ENCODE measurements around the gene STAG2.

DNA sequence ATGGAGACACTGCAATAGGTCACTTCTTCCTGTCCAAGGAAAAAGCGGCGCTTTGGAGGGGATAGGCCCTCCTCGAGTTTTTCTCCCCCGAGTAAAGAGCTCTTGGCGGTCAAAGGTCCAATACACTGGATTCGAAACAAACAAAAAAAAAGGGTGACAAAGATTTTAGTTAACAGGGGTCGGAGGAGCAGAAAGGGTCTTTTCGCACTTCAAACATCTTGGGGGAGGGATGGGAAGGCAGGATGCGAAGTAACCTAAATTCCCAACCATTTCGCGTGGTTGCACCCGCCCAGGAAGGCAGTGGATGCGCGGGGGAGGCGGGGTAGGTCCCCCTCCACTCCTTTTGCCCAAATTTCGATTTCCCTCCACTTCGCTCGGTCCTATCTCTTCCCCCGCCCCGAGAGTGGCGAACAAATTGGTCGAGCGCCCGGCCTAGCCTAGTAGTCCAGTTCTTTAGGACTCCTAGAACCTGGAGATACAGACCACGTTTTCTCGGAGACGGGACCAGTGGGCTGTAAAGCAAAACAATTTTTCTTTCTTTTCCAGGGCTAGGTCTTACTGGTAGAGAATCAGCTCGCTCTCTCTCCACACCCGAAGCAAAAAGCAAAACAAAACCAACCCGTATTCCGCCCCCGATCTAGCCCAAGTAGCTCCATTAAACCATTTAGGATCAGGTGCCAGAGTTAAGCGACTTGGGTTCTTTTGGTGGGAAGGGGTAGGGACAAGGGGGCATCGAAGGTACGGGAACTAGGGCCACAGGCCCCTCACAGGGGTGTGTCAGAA lies 2.0 kb upstream of the STAG2 start:
- no peak for TF ChIP-seq ZBTB7A (tag by site-specific recombination; IDR thresholded peaks at IDR 0.05; ENCODE audit: low read depth)
- TF ChIP-seq, protein P1, sequence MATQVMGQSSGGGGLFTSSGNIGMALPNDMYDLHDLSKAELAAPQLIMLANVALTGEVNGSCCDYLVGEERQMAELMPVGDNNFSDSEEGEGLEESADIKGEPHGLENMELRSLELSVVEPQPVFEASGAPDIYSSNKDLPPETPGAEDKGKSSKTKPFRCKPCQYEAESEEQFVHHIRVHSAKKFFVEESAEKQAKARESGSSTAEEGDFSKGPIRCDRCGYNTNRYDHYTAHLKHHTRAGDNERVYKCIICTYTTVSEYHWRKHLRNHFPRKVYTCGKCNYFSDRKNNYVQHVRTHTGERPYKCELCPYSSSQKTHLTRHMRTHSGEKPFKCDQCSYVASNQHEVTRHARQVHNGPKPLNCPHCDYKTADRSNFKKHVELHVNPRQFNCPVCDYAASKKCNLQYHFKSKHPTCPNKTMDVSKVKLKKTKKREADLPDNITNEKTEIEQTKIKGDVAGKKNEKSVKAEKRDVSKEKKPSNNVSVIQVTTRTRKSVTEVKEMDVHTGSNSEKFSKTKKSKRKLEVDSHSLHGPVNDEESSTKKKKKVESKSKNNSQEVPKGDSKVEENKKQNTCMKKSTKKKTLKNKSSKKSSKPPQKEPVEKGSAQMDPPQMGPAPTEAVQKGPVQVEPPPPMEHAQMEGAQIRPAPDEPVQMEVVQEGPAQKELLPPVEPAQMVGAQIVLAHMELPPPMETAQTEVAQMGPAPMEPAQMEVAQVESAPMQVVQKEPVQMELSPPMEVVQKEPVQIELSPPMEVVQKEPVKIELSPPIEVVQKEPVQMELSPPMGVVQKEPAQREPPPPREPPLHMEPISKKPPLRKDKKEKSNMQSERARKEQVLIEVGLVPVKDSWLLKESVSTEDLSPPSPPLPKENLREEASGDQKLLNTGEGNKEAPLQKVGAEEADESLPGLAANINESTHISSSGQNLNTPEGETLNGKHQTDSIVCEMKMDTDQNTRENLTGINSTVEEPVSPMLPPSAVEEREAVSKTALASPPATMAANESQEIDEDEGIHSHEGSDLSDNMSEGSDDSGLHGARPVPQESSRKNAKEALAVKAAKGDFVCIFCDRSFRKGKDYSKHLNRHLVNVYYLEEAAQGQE (tag by site-specific recombination; IDR thresholded peaks at IDR 0.05): no peak
- no peak for TF ChIP-seq SETDB1 (IDR thresholded peaks at IDR 0.05; ENCODE audit: insufficient read length, low read length)
- TF ChIP-seq, protein P2, sequence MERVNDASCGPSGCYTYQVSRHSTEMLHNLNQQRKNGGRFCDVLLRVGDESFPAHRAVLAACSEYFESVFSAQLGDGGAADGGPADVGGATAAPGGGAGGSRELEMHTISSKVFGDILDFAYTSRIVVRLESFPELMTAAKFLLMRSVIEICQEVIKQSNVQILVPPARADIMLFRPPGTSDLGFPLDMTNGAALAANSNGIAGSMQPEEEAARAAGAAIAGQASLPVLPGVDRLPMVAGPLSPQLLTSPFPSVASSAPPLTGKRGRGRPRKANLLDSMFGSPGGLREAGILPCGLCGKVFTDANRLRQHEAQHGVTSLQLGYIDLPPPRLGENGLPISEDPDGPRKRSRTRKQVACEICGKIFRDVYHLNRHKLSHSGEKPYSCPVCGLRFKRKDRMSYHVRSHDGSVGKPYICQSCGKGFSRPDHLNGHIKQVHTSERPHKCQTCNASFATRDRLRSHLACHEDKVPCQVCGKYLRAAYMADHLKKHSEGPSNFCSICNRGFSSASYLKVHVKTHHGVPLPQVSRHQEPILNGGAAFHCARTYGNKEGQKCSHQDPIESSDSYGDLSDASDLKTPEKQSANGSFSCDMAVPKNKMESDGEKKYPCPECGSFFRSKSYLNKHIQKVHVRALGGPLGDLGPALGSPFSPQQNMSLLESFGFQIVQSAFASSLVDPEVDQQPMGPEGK (tag by site-specific recombination; IDR thresholded peaks at IDR 0.05): peak; percentile 11; the same call in 1 of the 2 replicates
- no peak for TF ChIP-seq ZNF184 (tag by site-specific recombination; IDR thresholded peaks at IDR 0.05)
- no peak for TF ChIP-seq TCF7L2 (IDR thresholded peaks at IDR 0.05; ENCODE audit: borderline replicate concordance, low read depth, low read length)
- no peak for TF ChIP-seq YY1 (tag by site-specific recombination; IDR thresholded peaks at IDR 0.05)
- TF ChIP-seq, protein P3, sequence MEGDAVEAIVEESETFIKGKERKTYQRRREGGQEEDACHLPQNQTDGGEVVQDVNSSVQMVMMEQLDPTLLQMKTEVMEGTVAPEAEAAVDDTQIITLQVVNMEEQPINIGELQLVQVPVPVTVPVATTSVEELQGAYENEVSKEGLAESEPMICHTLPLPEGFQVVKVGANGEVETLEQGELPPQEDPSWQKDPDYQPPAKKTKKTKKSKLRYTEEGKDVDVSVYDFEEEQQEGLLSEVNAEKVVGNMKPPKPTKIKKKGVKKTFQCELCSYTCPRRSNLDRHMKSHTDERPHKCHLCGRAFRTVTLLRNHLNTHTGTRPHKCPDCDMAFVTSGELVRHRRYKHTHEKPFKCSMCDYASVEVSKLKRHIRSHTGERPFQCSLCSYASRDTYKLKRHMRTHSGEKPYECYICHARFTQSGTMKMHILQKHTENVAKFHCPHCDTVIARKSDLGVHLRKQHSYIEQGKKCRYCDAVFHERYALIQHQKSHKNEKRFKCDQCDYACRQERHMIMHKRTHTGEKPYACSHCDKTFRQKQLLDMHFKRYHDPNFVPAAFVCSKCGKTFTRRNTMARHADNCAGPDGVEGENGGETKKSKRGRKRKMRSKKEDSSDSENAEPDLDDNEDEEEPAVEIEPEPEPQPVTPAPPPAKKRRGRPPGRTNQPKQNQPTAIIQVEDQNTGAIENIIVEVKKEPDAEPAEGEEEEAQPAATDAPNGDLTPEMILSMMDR (tag by site-specific recombination; IDR thresholded peaks at IDR 0.05): no peak
- TF ChIP-seq, protein P4, sequence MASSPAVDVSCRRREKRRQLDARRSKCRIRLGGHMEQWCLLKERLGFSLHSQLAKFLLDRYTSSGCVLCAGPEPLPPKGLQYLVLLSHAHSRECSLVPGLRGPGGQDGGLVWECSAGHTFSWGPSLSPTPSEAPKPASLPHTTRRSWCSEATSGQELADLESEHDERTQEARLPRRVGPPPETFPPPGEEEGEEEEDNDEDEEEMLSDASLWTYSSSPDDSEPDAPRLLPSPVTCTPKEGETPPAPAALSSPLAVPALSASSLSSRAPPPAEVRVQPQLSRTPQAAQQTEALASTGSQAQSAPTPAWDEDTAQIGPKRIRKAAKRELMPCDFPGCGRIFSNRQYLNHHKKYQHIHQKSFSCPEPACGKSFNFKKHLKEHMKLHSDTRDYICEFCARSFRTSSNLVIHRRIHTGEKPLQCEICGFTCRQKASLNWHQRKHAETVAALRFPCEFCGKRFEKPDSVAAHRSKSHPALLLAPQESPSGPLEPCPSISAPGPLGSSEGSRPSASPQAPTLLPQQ (tag by site-specific recombination; IDR thresholded peaks at IDR 0.05): no peak

Data from HEK293 (cell line).